Measurements from ENCODE around the gene PITPNC1. TPM values are rescaled to one million over a fixed set of nuclear protein-coding genes. Genes with fewer than 3 reads are reported as not detected.

The PITPNC1 gene
- total RNA-seq, 1 donor from 2014 or later = 23.7 TPM

GRCh38 chr17:67565068-67565467, 188.0 kb downstream of the PITPNC1 start:
- intact Hi-C loops (cut with DNase I) = no loop called here
- Histone ChIP-seq H3K27ac (no peak overlapping the region), H3K9me3 (no peaks in the 10 kb centered on the region), H3K4me3 (no peak overlapping the region), H3K4me1 (no peaks in the 10 kb centered on the region), H3K27me3 (ENCODE audit: low read depth) (no peaks in the 10 kb centered on the region), H3K36me3 (no peaks in the 10 kb centered on the region)
- DNase-seq (no peak), ATAC-seq (no peak)
- TF ChIP-seq CTCF (IDR thresholded peaks at IDR 0.05) = no peak

GRCh38 chr17:67566656-67567055, 189.6 kb downstream of the PITPNC1 start:
- H3K27me3 ChIP-seq (ENCODE audit: low read depth) = no peaks in the 10 kb centered on the region
- no peaks in the 10 kb centered on the region for H3K4me1 ChIP-seq
- H3K36me3 ChIP-seq = no peaks in the 10 kb centered on the region
- ATAC-seq (no peak), DNase-seq (no peak)
- H3K9me3 ChIP-seq = no peaks in the 10 kb centered on the region
- intact Hi-C loops (cut with DNase I) = no loop called here
- no peak for TF ChIP-seq CTCF (IDR thresholded peaks at IDR 0.05)
- no peak overlapping the region for H3K4me3 ChIP-seq
- H3K27ac ChIP-seq = no peak overlapping the region

GRCh38 chr17:67569015-67569451, 192.0 kb downstream of the PITPNC1 start:
- no peak for DNase-seq
- no peak overlapping the region for H3K4me3 ChIP-seq
- no peak for ATAC-seq
- no peaks in the 10 kb centered on the region for H3K4me1 ChIP-seq
- H3K27ac ChIP-seq = no peak overlapping the region
- no peak for TF ChIP-seq CTCF (IDR thresholded peaks at IDR 0.05)
- no peaks in the 10 kb centered on the region for H3K36me3 ChIP-seq
- intact Hi-C loops (cut with DNase I) = no loop called here
- no peaks in the 10 kb centered on the region for H3K9me3 ChIP-seq
- no peaks in the 10 kb centered on the region for H3K27me3 ChIP-seq (ENCODE audit: low read depth)

GRCh38 chr17:67569873-67570272, 192.8 kb downstream of the PITPNC1 start:
- TF ChIP-seq CTCF (IDR thresholded peaks at IDR 0.05) = no peak
- Histone ChIP-seq H3K27me3 (ENCODE audit: low read depth) (no peaks in the 10 kb centered on the region), H3K4me1 (no peaks in the 10 kb centered on the region), H3K4me3 (no peak overlapping the region), H3K9me3 (no peaks in the 10 kb centered on the region), H3K36me3 (no peaks in the 10 kb centered on the region), H3K27ac (no peak overlapping the region)
- intact Hi-C loops (cut with DNase I) = no loop called here
- ATAC-seq = peak; percentile 23 to 42
- DNase-seq = no peak

- no peaks in the 10 kb centered on the region for H3K4me1 ChIP-seq
- no peak overlapping the region for H3K27ac ChIP-seq
- H3K4me3 ChIP-seq = no peak overlapping the region
- intact Hi-C loops (cut with DNase I) = no loop called here
- DNase-seq (no peak), ATAC-seq (no peak)
- H3K36me3 ChIP-seq = no peaks in the 10 kb centered on the region
- H3K9me3 ChIP-seq = no peaks in the 10 kb centered on the region
- no peak for TF ChIP-seq CTCF (IDR thresholded peaks at IDR 0.05)
- no peaks in the 10 kb centered on the region for H3K27me3 ChIP-seq (ENCODE audit: low read depth)
Observed at GRCh38 chr17:67570797-67571196, 193.7 kb downstream of the PITPNC1 start.

- no peaks in the 10 kb centered on the region for H3K4me1 ChIP-seq
- no peaks in the 10 kb centered on the region for H3K36me3 ChIP-seq
- DNase-seq (no peak), ATAC-seq (no peak)
- H3K9me3 ChIP-seq = no peaks in the 10 kb centered on the region
- no peak overlapping the region for H3K27ac ChIP-seq
- no peak overlapping the region for H3K4me3 ChIP-seq
- intact Hi-C loops (cut with DNase I) = no loop called here
- H3K27me3 ChIP-seq (ENCODE audit: low read depth) = no peaks in the 10 kb centered on the region
- TF ChIP-seq CTCF (IDR thresholded peaks at IDR 0.05) = no peak
Observed at GRCh38 chr17:67571478-67571877, 194.4 kb downstream of the PITPNC1 start.
